Stomach (tissue), 4 donors: ENCODE data around the gene TANGO2.

Experiments used
- EP300 ChIP-seq: sonication (generic); formaldehyde crosslinking; IDR thresholded peaks from one replicate; pipeline ENCODE4 v1.6.1; 2017; ENCODE audit warnings: antibody characterized with exemption
- POLR2A ChIP-seq, 4 donors: fragments of 450-650 bp; IDR thresholded peaks; one replicate each; pipeline ENCODE4 v1.6.1; 2016; ENCODE audit warnings: antibody characterized with exemption in 4 of 4, control low read depth in 2 of 4, mild to moderate bottlenecking in 1 of 4, moderate library complexity in 1 of 4
- TF ChIP-seq, protein P1 (sequence below), 7 experiments: fragments of 450-650 bp in 4 of 7; fragments of 200-600 bp in 3 of 7; sonication (generic) in 3 of 7; IDR thresholded peaks; one replicate each; pipeline ENCODE4 v1.5.1; 2016 to 2019; ENCODE audit warnings: antibody characterized with exemption in 7 of 7, control low read depth in 2 of 7, mild to moderate bottlenecking in 1 of 7

DNA sequence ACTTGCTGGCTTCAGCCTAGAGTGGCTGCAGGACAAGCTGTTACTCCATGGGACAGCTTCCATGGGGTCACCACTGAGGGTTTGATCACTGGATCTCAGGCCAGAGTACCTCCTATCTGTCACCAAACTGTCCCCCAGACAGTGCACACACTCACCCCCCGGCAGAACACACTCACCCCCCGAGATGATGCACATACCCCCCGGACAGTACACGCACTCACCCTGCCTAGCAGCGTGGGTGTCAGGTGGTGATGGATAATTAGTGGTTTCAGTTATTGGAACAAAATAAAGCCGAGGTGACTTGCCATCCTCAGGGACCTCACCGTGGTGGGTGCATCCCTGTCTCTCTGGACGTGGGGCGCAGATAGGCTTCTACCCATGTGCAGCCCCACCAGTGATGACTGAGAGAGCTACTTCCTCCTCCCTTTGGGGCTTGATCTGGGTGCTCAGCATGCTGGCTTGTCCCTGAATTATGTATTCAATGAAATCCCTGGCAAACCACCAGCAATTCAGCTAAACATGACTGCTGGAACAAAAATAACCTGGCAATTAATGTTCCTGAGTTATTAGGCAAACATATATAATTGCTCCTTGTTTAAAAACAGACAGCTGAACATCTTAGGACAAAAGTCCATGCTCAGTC, 18.9 kb downstream of the TANGO2 start:
- TF ChIP-seq, protein P1, sequence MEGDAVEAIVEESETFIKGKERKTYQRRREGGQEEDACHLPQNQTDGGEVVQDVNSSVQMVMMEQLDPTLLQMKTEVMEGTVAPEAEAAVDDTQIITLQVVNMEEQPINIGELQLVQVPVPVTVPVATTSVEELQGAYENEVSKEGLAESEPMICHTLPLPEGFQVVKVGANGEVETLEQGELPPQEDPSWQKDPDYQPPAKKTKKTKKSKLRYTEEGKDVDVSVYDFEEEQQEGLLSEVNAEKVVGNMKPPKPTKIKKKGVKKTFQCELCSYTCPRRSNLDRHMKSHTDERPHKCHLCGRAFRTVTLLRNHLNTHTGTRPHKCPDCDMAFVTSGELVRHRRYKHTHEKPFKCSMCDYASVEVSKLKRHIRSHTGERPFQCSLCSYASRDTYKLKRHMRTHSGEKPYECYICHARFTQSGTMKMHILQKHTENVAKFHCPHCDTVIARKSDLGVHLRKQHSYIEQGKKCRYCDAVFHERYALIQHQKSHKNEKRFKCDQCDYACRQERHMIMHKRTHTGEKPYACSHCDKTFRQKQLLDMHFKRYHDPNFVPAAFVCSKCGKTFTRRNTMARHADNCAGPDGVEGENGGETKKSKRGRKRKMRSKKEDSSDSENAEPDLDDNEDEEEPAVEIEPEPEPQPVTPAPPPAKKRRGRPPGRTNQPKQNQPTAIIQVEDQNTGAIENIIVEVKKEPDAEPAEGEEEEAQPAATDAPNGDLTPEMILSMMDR (IDR thresholded peaks at IDR 0.05) = no peak
- TF ChIP-seq POLR2A (IDR thresholded peaks at IDR 0.05) (no peak), EP300 (no peak)
